H1 (cell line): ENCODE measurements around the gene DVL3. TPM values are rescaled to one million over a fixed set of nuclear protein-coding genes. Genes with fewer than 3 reads are reported as not detected.

ENCODE experiments used
- CHD1 ChIP-seq: IDR thresholded peaks from 2 replicates; pipeline ENCODE4 v1.6.1; 2012; ENCODE audit warnings: low read depth, low read length, improper control_type of control experiment
- JUND ChIP-seq: IDR thresholded peaks from 2 replicates; pipeline ENCODE4 v1.6.1; 2011; ENCODE audit warnings: mild to moderate bottlenecking, improper control_type of control experiment, low read length
- KDM4A ChIP-seq: IDR thresholded peaks from one replicate; pipeline ENCODE4 v1.7.1; 2012; ENCODE audit warnings: low read depth, mild to moderate bottlenecking, moderate library complexity, low read length, inconsistent platforms; ENCODE audit not compliant: severe bottlenecking
- polyA plus RNA-seq, 7 experiments: library from polyadenylated mRNA; depleted of rRNA in 3 of 7; stranded (reverse) in 5 of 7; unstranded in 2 of 7; fragments of >200 nt in 5 of 7; fragments of 200-250 nt in 2 of 7; gene quantifications; 1 replicate in 5 of 7; 2 replicates in 1 of 7; 4 replicates in 1 of 7; pipeline versions ENCODE4 v1.2.1 to v1.2.3, GENCODE V29; 2011 to 2013; ENCODE audit warnings: missing spikeins in 2 of 7, mixed read lengths in 2 of 7
- total RNA-seq: library from RNA; stranded (reverse); fragmentation: NEBNext Ultra II Directional; extraction: Animal tissue kit (Norgen Biotek cat#: 25700); gene quantifications from 2 replicates; pipeline ENCODE4 v1.2.1, GENCODE V29; 2021

DVL3 gene
- total and polyA plus RNA-seq, 2 of the 8 experiments (the other 6 are each of a cell fraction or from before 2014, with no cell fraction given), result 38.5 to 66.6 TPM

- TF ChIP-seq CHD1 (no peak), KDM4A (peak; percentile 7), JUND (no peak)
These were observed 31.2 kb downstream of the DVL3 start, which contains the start of gene ABCF3 (continued) for GRCh38 chr3:184186184-184186901.
